ENCODE data around the gene RAPGEF3.

DNA sequence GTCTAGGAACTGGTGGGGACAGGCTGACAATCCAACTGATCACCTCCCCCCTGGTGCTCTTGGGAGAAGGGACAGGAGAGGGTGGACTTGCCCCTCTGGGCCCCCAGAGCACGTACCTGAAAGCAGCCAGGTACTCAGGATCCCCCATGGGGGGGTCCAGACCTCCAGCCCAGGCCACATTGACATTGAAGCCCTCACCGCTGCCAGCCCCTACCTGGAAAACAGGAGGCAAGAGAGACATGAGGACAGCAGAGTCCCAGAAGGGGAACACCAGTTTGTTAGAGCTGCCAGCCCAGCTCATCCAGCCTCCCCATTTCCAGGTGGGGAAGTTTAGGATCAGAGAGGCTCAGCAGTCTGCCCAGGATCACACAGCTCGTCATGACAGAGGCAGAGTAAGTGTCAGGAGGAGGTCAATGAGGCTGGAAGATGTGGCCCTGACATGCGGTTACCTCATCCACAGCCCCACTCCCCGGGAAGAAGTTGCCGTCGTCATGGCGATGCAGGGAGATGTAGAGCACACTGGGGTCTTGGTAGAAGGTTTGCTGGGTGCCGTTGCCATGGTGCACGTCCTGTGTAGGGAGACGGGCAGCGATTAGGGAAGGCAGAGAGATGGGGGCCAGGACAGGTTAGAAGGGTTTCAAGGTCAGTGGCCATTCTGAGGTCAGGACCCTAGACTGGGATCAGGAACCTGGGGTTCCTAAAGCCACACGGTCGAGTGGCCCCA lies 29.1 kb upstream of the RAPGEF3 start:
- TF ChIP-seq, protein P1, sequence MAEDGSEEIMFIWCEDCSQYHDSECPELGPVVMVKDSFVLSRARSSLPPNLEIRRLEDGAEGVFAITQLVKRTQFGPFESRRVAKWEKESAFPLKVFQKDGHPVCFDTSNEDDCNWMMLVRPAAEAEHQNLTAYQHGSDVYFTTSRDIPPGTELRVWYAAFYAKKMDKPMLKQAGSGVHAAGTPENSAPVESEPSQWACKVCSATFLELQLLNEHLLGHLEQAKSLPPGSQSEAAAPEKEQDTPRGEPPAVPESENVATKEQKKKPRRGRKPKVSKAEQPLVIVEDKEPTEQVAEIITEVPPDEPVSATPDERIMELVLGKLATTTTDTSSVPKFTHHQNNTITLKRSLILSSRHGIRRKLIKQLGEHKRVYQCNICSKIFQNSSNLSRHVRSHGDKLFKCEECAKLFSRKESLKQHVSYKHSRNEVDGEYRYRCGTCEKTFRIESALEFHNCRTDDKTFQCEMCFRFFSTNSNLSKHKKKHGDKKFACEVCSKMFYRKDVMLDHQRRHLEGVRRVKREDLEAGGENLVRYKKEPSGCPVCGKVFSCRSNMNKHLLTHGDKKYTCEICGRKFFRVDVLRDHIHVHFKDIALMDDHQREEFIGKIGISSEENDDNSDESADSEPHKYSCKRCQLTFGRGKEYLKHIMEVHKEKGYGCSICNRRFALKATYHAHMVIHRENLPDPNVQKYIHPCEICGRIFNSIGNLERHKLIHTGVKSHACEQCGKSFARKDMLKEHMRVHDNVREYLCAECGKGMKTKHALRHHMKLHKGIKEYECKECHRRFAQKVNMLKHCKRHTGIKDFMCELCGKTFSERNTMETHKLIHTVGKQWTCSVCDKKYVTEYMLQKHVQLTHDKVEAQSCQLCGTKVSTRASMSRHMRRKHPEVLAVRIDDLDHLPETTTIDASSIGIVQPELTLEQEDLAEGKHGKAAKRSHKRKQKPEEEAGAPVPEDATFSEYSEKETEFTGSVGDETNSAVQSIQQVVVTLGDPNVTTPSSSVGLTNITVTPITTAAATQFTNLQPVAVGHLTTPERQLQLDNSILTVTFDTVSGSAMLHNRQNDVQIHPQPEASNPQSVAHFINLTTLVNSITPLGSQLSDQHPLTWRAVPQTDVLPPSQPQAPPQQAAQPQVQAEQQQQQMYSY (CRISPR knock-in tag; IDR thresholded peaks at IDR 0.05) = no peak
- TF ChIP-seq KDM5B (CRISPR knock-in tag; IDR thresholded peaks at IDR 0.05; ENCODE audit: borderline replicate concordance) (no peak), HMG20A (CRISPR knock-in tag; IDR thresholded peaks at IDR 0.05; ENCODE audit: borderline replicate concordance) (no peak), ZNF274 (CRISPR knock-in tag; IDR thresholded peaks at IDR 0.05) (no peak)
- TF ChIP-seq, protein P2, sequence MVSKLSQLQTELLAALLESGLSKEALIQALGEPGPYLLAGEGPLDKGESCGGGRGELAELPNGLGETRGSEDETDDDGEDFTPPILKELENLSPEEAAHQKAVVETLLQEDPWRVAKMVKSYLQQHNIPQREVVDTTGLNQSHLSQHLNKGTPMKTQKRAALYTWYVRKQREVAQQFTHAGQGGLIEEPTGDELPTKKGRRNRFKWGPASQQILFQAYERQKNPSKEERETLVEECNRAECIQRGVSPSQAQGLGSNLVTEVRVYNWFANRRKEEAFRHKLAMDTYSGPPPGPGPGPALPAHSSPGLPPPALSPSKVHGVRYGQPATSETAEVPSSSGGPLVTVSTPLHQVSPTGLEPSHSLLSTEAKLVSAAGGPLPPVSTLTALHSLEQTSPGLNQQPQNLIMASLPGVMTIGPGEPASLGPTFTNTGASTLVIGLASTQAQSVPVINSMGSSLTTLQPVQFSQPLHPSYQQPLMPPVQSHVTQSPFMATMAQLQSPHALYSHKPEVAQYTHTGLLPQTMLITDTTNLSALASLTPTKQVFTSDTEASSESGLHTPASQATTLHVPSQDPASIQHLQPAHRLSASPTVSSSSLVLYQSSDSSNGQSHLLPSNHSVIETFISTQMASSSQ (IDR thresholded peaks at IDR 0.05; ENCODE audit: low read depth) = no peak
- TF ChIP-seq, protein P2 (CRISPR knock-in tag; IDR thresholded peaks at IDR 0.05; ENCODE audit: borderline replicate concordance) = no peak
- TF ChIP-seq, protein P3, sequence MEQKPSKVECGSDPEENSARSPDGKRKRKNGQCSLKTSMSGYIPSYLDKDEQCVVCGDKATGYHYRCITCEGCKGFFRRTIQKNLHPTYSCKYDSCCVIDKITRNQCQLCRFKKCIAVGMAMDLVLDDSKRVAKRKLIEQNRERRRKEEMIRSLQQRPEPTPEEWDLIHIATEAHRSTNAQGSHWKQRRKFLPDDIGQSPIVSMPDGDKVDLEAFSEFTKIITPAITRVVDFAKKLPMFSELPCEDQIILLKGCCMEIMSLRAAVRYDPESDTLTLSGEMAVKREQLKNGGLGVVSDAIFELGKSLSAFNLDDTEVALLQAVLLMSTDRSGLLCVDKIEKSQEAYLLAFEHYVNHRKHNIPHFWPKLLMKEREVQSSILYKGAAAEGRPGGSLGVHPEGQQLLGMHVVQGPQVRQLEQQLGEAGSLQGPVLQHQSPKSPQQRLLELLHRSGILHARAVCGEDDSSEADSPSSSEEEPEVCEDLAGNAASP (CRISPR knock-in tag; IDR thresholded peaks at IDR 0.05; ENCODE audit: borderline replicate concordance) = no peak
- TF ChIP-seq, protein P4, sequence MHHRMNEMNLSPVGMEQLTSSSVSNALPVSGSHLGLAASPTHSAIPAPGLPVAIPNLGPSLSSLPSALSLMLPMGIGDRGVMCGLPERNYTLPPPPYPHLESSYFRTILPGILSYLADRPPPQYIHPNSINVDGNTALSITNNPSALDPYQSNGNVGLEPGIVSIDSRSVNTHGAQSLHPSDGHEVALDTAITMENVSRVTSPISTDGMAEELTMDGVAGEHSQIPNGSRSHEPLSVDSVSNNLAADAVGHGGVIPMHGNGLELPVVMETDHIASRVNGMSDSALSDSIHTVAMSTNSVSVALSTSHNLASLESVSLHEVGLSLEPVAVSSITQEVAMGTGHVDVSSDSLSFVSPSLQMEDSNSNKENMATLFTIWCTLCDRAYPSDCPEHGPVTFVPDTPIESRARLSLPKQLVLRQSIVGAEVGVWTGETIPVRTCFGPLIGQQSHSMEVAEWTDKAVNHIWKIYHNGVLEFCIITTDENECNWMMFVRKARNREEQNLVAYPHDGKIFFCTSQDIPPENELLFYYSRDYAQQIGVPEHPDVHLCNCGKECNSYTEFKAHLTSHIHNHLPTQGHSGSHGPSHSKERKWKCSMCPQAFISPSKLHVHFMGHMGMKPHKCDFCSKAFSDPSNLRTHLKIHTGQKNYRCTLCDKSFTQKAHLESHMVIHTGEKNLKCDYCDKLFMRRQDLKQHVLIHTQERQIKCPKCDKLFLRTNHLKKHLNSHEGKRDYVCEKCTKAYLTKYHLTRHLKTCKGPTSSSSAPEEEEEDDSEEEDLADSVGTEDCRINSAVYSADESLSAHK (CRISPR knock-in tag; IDR thresholded peaks at IDR 0.05; ENCODE audit: borderline replicate concordance) = no peak
- TF ChIP-seq, protein P5, sequence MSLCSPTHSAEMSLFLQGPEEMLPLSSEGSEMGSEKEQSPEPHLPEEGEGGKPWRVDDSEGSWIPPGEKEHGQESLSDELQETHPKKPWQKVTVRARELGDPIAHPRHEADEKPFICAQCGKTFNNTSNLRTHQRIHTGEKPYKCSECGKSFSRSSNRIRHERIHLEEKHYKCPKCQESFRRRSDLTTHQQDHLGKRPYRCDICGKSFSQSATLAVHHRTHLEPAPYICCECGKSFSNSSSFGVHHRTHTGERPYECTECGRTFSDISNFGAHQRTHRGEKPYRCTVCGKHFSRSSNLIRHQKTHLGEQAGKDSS (CRISPR knock-in tag; IDR thresholded peaks at IDR 0.05; ENCODE audit: borderline replicate concordance, low read depth) = no peak
- TF ChIP-seq, protein P6, sequence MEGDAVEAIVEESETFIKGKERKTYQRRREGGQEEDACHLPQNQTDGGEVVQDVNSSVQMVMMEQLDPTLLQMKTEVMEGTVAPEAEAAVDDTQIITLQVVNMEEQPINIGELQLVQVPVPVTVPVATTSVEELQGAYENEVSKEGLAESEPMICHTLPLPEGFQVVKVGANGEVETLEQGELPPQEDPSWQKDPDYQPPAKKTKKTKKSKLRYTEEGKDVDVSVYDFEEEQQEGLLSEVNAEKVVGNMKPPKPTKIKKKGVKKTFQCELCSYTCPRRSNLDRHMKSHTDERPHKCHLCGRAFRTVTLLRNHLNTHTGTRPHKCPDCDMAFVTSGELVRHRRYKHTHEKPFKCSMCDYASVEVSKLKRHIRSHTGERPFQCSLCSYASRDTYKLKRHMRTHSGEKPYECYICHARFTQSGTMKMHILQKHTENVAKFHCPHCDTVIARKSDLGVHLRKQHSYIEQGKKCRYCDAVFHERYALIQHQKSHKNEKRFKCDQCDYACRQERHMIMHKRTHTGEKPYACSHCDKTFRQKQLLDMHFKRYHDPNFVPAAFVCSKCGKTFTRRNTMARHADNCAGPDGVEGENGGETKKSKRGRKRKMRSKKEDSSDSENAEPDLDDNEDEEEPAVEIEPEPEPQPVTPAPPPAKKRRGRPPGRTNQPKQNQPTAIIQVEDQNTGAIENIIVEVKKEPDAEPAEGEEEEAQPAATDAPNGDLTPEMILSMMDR (CRISPR knock-in tag; IDR thresholded peaks at IDR 0.05) = no peak
- TF ChIP-seq, protein P7, sequence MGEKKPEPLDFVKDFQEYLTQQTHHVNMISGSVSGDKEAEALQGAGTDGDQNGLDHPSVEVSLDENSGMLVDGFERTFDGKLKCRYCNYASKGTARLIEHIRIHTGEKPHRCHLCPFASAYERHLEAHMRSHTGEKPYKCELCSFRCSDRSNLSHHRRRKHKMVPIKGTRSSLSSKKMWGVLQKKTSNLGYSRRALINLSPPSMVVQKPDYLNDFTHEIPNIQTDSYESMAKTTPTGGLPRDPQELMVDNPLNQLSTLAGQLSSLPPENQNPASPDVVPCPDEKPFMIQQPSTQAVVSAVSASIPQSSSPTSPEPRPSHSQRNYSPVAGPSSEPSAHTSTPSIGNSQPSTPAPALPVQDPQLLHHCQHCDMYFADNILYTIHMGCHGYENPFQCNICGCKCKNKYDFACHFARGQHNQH (CRISPR knock-in tag; IDR thresholded peaks at IDR 0.05) = no peak
